ENCODE measurements around the gene CISH. TPM values are rescaled to one million over a fixed set of nuclear protein-coding genes. Genes with fewer than 3 reads are reported as not detected.

CISH gene
- total RNA-seq, 5 donors from 2014 or later (not counting 1 experiment from before 2014, with no cell fraction given) = 37.4 to 217 (median 190) TPM

DNA sequence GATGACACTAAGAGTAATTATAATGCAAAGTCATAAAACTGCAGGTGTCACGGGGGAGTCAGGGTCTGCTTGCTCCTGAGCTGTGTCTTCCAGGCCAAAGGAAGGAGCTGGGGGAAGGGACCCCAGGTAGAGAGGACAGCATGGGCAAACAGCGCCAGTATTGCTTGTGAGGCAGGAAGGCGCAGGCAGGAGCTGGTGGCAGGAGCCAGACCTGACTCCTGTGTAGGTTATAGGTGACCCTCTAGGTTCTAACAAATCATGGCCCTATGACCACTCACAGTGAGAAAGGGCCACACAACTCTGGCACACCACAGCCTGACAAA lies 1.9 kb downstream of the CISH start:
- peaks cover 55 to 96% of the 10 kb centered on the region in 2 experiments for H3K4me1 ChIP-seq (ENCODE audit: control insufficient read depth in 1 of 2, extremely low read depth in 1 of 2, insufficient read depth in 2 of 2, low read length in 2 of 2)
- WGBS (ENCODE audit: insufficient coverage) = 14% methylated on average over 1 of the region's 3 CpGs
- H3K9me3 ChIP-seq = no peaks in the 10 kb centered on the region
- H3K36me3 Mint-ChIP-seq = peaks cover 63% of the 10 kb centered on the region
- no peaks in the 10 kb centered on the region for H3K27me3 ChIP-seq (replicated peaks in 1 of 2; ENCODE audit: control insufficient read depth in 2 of 2, extremely low read depth in 1 of 2, insufficient read depth in 2 of 2, low read length in 1 of 2)
- H3K4me1 Mint-ChIP-seq = peaks cover 82 to 83% (median 82%) of the 10 kb centered on the region in 3 donors
- H3K27ac ChIP-seq (ENCODE audit: low read length) = peak overlapping the region; percentile 58
- H3K4me3 Mint-ChIP-seq = peak overlapping the region; percentile 80 to 96 (median 93)
- DNase-seq (no peak), ATAC-seq (replicated peaks in 1 of 4) (no peak)
- H3K27me3 Mint-ChIP-seq = no peaks in the 10 kb centered on the region
- H3K9me3 Mint-ChIP-seq = no peaks in the 10 kb centered on the region
- POLR2A ChIA-PET = interaction anchor here (0.5 to 1.7 kb wide), 5 partner anchors 16 to 677 kb away, joined by 4 to 6 read pairs (median 4); no protein-coding TSS in a partner anchor
- peaks cover 3 to 58% of the 10 kb centered on the region in 2 donors for H3K36me3 ChIP-seq (ENCODE audit: control insufficient read depth in 2 of 2, extremely low read depth in 1 of 2, insufficient read depth in 1 of 2, low read length in 1 of 2)
- CTCF ChIA-PET = interaction anchor here (0.6 to 7.8 kb wide), 9 partner anchors 9 to 142 kb away, joined by 3 to 96 read pairs (median 7); partner anchors contain the start of genes C3orf18 (in 2 of the 2) and HEMK1 (in 2 of the 2)
- H3K4me3 ChIP-seq (ENCODE audit: control insufficient read depth in 1 of 2, extremely low read depth in 1 of 2, low read length in 1 of 2) = peak overlapping the region; percentile 82 to 93
- H3K27ac Mint-ChIP-seq = peak overlapping the region; percentile 99 to 100

DNA sequence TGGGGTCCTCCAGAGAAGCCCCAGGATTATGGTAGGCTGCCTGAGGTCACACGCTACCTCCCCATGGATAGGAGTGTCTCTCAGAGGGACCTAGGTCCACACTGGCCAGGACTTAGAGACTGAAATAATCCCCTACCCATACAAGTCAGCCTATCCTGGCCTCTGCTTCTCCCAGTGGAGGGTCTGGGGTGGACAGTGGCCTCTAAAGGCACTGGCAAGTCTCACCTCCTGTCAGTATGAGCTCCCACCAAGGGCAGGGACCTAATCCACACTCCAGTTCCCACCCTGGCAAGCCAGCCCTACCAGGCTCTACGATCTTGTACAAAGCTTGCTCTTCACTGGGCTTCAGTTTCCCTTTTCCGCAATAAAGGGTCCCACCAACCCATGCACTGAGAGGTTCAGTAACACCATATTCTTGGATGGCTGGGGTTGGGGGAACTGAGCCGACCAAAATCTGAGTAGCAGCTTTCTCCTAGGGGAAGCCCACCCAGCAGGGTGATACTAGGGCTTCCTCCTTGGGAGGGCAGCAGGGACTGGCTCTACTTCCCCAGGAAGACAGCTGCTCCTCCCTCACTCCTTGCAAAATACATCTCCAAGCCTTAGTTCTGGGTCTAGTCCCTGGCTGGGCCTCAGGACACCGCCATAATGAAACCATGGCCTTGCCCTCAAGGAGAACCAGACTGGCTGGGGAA lies 2.4 kb downstream of the CISH start:
- peaks cover 3 to 63% of the 10 kb centered on the region in 2 donors for H3K36me3 ChIP-seq (ENCODE audit: control insufficient read depth in 2 of 2, extremely low read depth in 1 of 2, insufficient read depth in 1 of 2, low read length in 1 of 2)
- CTCF ChIA-PET = interaction anchor here (0.6 to 7.8 kb wide), 8 partner anchors 8 to 277 kb away, joined by 3 to 96 read pairs (median 10); partner anchors contain the start of genes C3orf18 (in 2 of the 2) and HEMK1 (in 1 of the 2)
- peak overlapping the region; percentile 82 to 93 for H3K4me3 ChIP-seq (ENCODE audit: control insufficient read depth in 1 of 2, extremely low read depth in 1 of 2, low read length in 1 of 2)
- peaks cover 66% of the 10 kb centered on the region for H3K36me3 Mint-ChIP-seq
- no peaks in the 10 kb centered on the region for H3K9me3 ChIP-seq
- H3K4me3 Mint-ChIP-seq = peak overlapping the region; percentile 80 to 96 (median 93)
- H3K9me3 Mint-ChIP-seq = no peaks in the 10 kb centered on the region
- POLR2A ChIA-PET = interaction anchor here (0.7 to 1.7 kb wide), 4 partner anchors 16 to 1788 kb away, joined by 4 to 8 read pairs (median 5); no protein-coding TSS in a partner anchor
- DNase-seq (no peak), ATAC-seq (replicated peaks in 1 of 4) (no peak)
- no peaks in the 10 kb centered on the region for H3K27me3 Mint-ChIP-seq
- H3K4me1 ChIP-seq (ENCODE audit: control insufficient read depth in 1 of 2, extremely low read depth in 1 of 2, insufficient read depth in 2 of 2, low read length in 2 of 2) = peaks cover 58 to 96% of the 10 kb centered on the region in 2 experiments
- peak overlapping the region; percentile 58 for H3K27ac ChIP-seq (ENCODE audit: low read length)
- WGBS (ENCODE audit: insufficient coverage) = 0% methylated on average over 1 of the region's 5 CpGs
- H3K4me1 Mint-ChIP-seq = peaks cover 82 to 86% (median 84%) of the 10 kb centered on the region in 3 donors
- H3K27ac Mint-ChIP-seq = peak overlapping the region; percentile 99 to 100
- H3K27me3 ChIP-seq (replicated peaks in 1 of 2; ENCODE audit: control insufficient read depth in 2 of 2, extremely low read depth in 1 of 2, insufficient read depth in 2 of 2, low read length in 1 of 2) = no peaks in the 10 kb centered on the region

DNA sequence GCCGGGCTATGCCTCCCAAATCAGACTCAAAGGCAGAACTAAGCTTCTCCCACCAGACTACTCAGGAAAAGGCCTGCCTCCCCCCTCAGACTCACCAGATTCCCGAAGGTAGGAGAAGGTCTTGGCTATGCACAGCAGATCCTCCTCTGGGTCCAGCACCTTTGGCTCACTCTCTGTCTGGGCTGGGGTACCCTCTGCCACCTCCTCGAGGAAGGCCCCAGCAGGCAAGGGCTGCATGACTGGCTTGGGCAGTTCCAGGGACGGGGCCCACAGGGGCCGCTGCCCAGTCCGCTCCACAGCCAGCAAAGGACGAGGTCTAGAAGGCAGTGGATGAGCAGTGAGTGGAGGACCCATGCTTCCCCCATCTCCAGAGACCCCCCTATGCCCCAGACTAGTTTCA lies 3.3 kb downstream of the CISH start:
- peak overlapping the region; percentile 65 to 93 for H3K4me3 ChIP-seq (ENCODE audit: control insufficient read depth in 1 of 2, extremely low read depth in 1 of 2, low read length in 1 of 2)
- H3K36me3 Mint-ChIP-seq = peaks cover 75% of the 10 kb centered on the region
- peak overlapping the region; percentile 58 for H3K27ac ChIP-seq (ENCODE audit: low read length)
- WGBS (ENCODE audit: insufficient coverage) = 21% methylated on average over 3 of the region's 7 CpGs
- ATAC-seq (replicated peaks in 1 of 4) (no peak), DNase-seq (no peak)
- H3K9me3 Mint-ChIP-seq = no peaks in the 10 kb centered on the region
- ChIA-PET POLR2A (interaction anchor here in 1 of 2 donors (0.7 to 1.0 kb wide), 2 partner anchors 13 to 1789 kb away, joined by 3 to 8 read pairs; no protein-coding TSS in a partner anchor), CTCF (interaction anchor here (0.8 to 3.5 kb wide), 4 partner anchors 17 to 36 kb away, joined by 3 to 17 read pairs (median 13); no protein-coding TSS in a partner anchor)
- H3K27me3 Mint-ChIP-seq = no peaks in the 10 kb centered on the region
- no peaks in the 10 kb centered on the region for H3K27me3 ChIP-seq (replicated peaks in 1 of 2; ENCODE audit: control insufficient read depth in 2 of 2, extremely low read depth in 1 of 2, insufficient read depth in 2 of 2, low read length in 1 of 2)
- H3K4me1 ChIP-seq (ENCODE audit: control insufficient read depth in 1 of 2, extremely low read depth in 1 of 2, insufficient read depth in 2 of 2, low read length in 2 of 2) = peaks cover 54 to 96% of the 10 kb centered on the region in 2 experiments
- peak overlapping the region; percentile 80 to 96 (median 93) for H3K4me3 Mint-ChIP-seq
- H3K36me3 ChIP-seq (ENCODE audit: control insufficient read depth in 2 of 2, extremely low read depth in 1 of 2, insufficient read depth in 1 of 2, low read length in 1 of 2) = peaks cover 3 to 73% of the 10 kb centered on the region in 2 donors
- peak overlapping the region; percentile 99 to 100 for H3K27ac Mint-ChIP-seq
- H3K9me3 ChIP-seq = no peaks in the 10 kb centered on the region
- peaks cover 83 to 88% (median 84%) of the 10 kb centered on the region in 3 donors for H3K4me1 Mint-ChIP-seq

GRCh38 chr3:50607271-50608091 lies 4.1 kb downstream of the CISH start:
- Histone ChIP-seq H3K36me3 (ENCODE audit: control insufficient read depth in 2 of 2, extremely low read depth in 1 of 2, insufficient read depth in 1 of 2, low read length in 1 of 2) (peaks cover 3 to 80% of the 10 kb centered on the region in 2 donors), H3K9me3 (no peaks in the 10 kb centered on the region), H3K4me1 (ENCODE audit: control insufficient read depth in 1 of 2, extremely low read depth in 1 of 2, insufficient read depth in 2 of 2, low read length in 2 of 2) (peaks cover 54 to 96% of the 10 kb centered on the region in 2 experiments), H3K4me3 (ENCODE audit: control insufficient read depth in 1 of 2, extremely low read depth in 1 of 2, low read length in 1 of 2) (peak overlapping the region; percentile 65 to 93), H3K27ac (ENCODE audit: low read length) (peak overlapping the region; percentile 58), H3K27me3 (replicated peaks in 1 of 2; ENCODE audit: control insufficient read depth in 2 of 2, extremely low read depth in 1 of 2, insufficient read depth in 2 of 2, low read length in 1 of 2) (no peaks in the 10 kb centered on the region)
- ChIA-PET CTCF (interaction anchor here (0.8 to 3.5 kb wide), 2 partner anchors 16 to 35 kb away, joined by 3 to 13 read pairs; no protein-coding TSS in a partner anchor), POLR2A (interaction anchor here in 1 of 2 donors (1.0 kb wide), 1 partner anchor 14 kb away, joined by 3 read pairs; no protein-coding TSS in a partner anchor)
- Mint-ChIP-seq H3K9me3 (no peaks in the 10 kb centered on the region), H3K4me3 (peak overlapping the region; percentile 80 to 96 (median 93)), H3K27me3 (no peaks in the 10 kb centered on the region), H3K36me3 (peaks cover 75% of the 10 kb centered on the region), H3K4me1 (peaks cover 84 to 91% (median 87%) of the 10 kb centered on the region in 3 donors), H3K27ac (peak overlapping the region; percentile 99 to 100)
- 41% methylated on average over 28 of the region's 29 CpGs for WGBS (ENCODE audit: insufficient coverage)
- no peak for DNase-seq
- no peak for ATAC-seq (replicated peaks in 1 of 4)

- Mint-ChIP-seq H3K36me3 (peaks cover 72% of the 10 kb centered on the region), H3K27ac (peak overlapping the region; percentile 99 to 100), H3K4me1 (peaks cover 86 to 94% (median 89%) of the 10 kb centered on the region in 3 donors), H3K9me3 (no peaks in the 10 kb centered on the region), H3K27me3 (no peaks in the 10 kb centered on the region), H3K4me3 (peak overlapping the region; percentile 80 to 96 (median 93))
- DNase-seq (peak in 24 of 35 experiments; percentile 33 to 72 (median 46)), ATAC-seq (replicated peaks in 1 of 4) (peak; percentile 18 to 42 (median 38))
- peaks cover 3 to 80% of the 10 kb centered on the region in 2 donors for H3K36me3 ChIP-seq (ENCODE audit: control insufficient read depth in 2 of 2, extremely low read depth in 1 of 2, insufficient read depth in 1 of 2, low read length in 1 of 2)
- H3K9me3 ChIP-seq = no peaks in the 10 kb centered on the region
- H3K27me3 ChIP-seq (replicated peaks in 1 of 2; ENCODE audit: control insufficient read depth in 2 of 2, extremely low read depth in 1 of 2, insufficient read depth in 2 of 2, low read length in 1 of 2) = no peaks in the 10 kb centered on the region
- 20% methylated on average over 1 of the region's 6 CpGs for WGBS (ENCODE audit: insufficient coverage)
- peak overlapping the region; percentile 76 for H3K27ac ChIP-seq (ENCODE audit: low read length)
- H3K4me3 ChIP-seq (ENCODE audit: control insufficient read depth in 1 of 2, extremely low read depth in 1 of 2, low read length in 1 of 2) = peak overlapping the region; percentile 65 to 93
- peaks cover 58 to 97% of the 10 kb centered on the region in 2 experiments for H3K4me1 ChIP-seq (ENCODE audit: control insufficient read depth in 1 of 2, extremely low read depth in 1 of 2, insufficient read depth in 2 of 2, low read length in 2 of 2)
- ChIA-PET POLR2A (no interaction called here), CTCF (no interaction called here)
Observed at GRCh38 chr3:50606596-50606995, 5.0 kb downstream of the CISH start.

Measured in T-cell (primary cell).